K562 (cell line): ENCODE data around the gene USP49. TPM values are rescaled to one million over a fixed set of nuclear protein-coding genes. Genes with fewer than 3 reads are reported as not detected.

ENCODE experiments used
- DNMT1 ChIP-seq: fragments of 450-650 bp; IDR thresholded peaks from 2 replicates; pipeline ENCODE4 v1.6.1; 2016; ENCODE audit warnings: antibody characterized with exemption, mild to moderate bottlenecking
- FOXA1 ChIP-seq: fragments of 450-650 bp; IDR thresholded peaks from 2 replicates; pipeline ENCODE4 v1.6.1; 2016; ENCODE audit warnings: mild to moderate bottlenecking, borderline replicate concordance
- HSF4 ChIP-seq: fragments of 250-450 bp; sonication (Bioruptor Pico); IDR thresholded peaks from 2 replicates; pipeline ENCODE4 v2.1.2; 2022; ENCODE audit warnings: mild to moderate bottlenecking, moderate library complexity, borderline replicate concordance
- L3MBTL2 ChIP-seq: fragments of 450-650 bp; IDR thresholded peaks from 2 replicates; pipeline ENCODE4 v1.6.1; 2016; ENCODE audit warnings: mild to moderate bottlenecking, moderate library complexity
- NCOA6 ChIP-seq: fragments of 450-650 bp; IDR thresholded peaks from 2 replicates; pipeline ENCODE4 v1.6.1; 2017; ENCODE audit warnings: mild to moderate bottlenecking
- PML ChIP-seq: IDR thresholded peaks from 2 replicates; pipeline ENCODE4 v1.6.1; 2012; ENCODE audit warnings: low read length, inconsistent platforms
- RBM17 ChIP-seq: fragments of 200-400 bp; formaldehyde crosslinking; IDR thresholded peaks from 2 replicates; pipeline ENCODE4 v1.6.1; 2017; ENCODE audit warnings: low read depth, mild to moderate bottlenecking, low read length, borderline replicate concordance
- SPI1 ChIP-seq: IDR thresholded peaks from 2 replicates; pipeline ENCODE4 v1.6.1; 2011; ENCODE audit warnings: low read depth, low read length, control low read depth, borderline replicate concordance
- TEAD2 ChIP-seq: fragments of 450-650 bp; IDR thresholded peaks from 2 replicates; pipeline ENCODE4 v1.6.1; 2016; ENCODE audit warnings: missing genetic modification characterization, control low read depth, missing compliant biosample characterization
- TRIM28 ChIP-seq: fragments of 450-650 bp; IDR thresholded peaks from 2 replicates; pipeline ENCODE4 v1.6.1; 2017
- XRCC3 ChIP-seq: fragments of 450-650 bp; IDR thresholded peaks from 2 replicates; pipeline ENCODE4 v1.6.1; 2017; ENCODE audit warnings: mild to moderate bottlenecking, moderate library complexity
- ZBTB17 ChIP-seq: fragments of 450-650 bp; formaldehyde crosslinking; IDR thresholded peaks from 2 replicates; pipeline ENCODE4 v1.4.0; 2020; ENCODE audit warnings: mild to moderate bottlenecking
- ZBTB8A ChIP-seq: fragments of 450-650 bp; IDR thresholded peaks from 2 replicates; pipeline ENCODE4 v1.6.1; 2018; ENCODE audit warnings: mild to moderate bottlenecking, moderate library complexity; ENCODE audit not compliant: partially characterized antibody
- polyA plus RNA-seq, 8 experiments: library from polyadenylated mRNA; depleted of rRNA in 4 of 8; stranded (reverse) in 5 of 8; unstranded in 3 of 8; fragments of >200 nt; fragmentation: Nextera tagmentation in 2 of 8; fragmentation: Illumina TruSeq in 1 of 8; extraction: Ambion mirVana in 2 of 8; extraction: Trizol in 1 of 8; gene quantifications; 2 replicates each; pipeline versions ENCODE4 v1.2.1 to v1.2.3, GENCODE V29; 2011 to 2014; ENCODE audit warnings: inconsistent platforms in 1 of 8, missing spikeins in 1 of 8
- total RNA-seq, 7 experiments: library from RNA; depleted of rRNA in 6 of 7; stranded (reverse); fragments of >200 nt in 6 of 7; fragmentation: Illumina TruSeq in 2 of 7; extraction: Trizol in 2 of 7; gene quantifications; 2 replicates each; pipeline versions ENCODE4 v1.2.1 to v1.2.3, GENCODE V29; 2011 to 2021; ENCODE audit warnings: low replicate concordance in 1 of 7
- TF ChIP-seq, protein P1 (sequence below): fragments of 200-400 bp; formaldehyde crosslinking; IDR thresholded peaks from 2 replicates; pipeline ENCODE4 v1.6.1; 2017; ENCODE audit warnings: mild to moderate bottlenecking, low read depth, low read length, moderate library complexity
- TF ChIP-seq, protein P2 (sequence below), 3 experiments: fragments of 200-800 bp in 1 of 3; fragments of 250-450 bp in 1 of 3; fragments of 450-650 bp in 1 of 3; sonication (Bioruptor Pico) in 1 of 3; sonication (Bioruptor generic) in 1 of 3; formaldehyde crosslinking in 1 of 3; IDR thresholded peaks; 2 replicates each; pipeline versions ENCODE4 v1.6.1 to v1.8.0; 2016 to 2022; ENCODE audit warnings: mild to moderate bottlenecking in 2 of 3, missing genetic modification characterization in 2 of 3, missing compliant biosample characterization in 1 of 3, moderate library complexity in 1 of 3
- TF ChIP-seq, protein P3 (sequence below), 2 experiments: fragments of 250-450 bp in 1 of 2; fragments of 450-650 bp in 1 of 2; sonication (Bioruptor Pico) in 1 of 2; IDR thresholded peaks; 2 replicates each; pipeline versions ENCODE4 v1.6.1 to v1.8.0; 2016 to 2021; ENCODE audit warnings: mild to moderate bottlenecking in 2 of 2, moderate library complexity in 2 of 2, missing compliant biosample characterization in 1 of 2, missing genetic modification characterization in 1 of 2
- TF ChIP-seq, protein P4 (sequence below): sonication (generic); formaldehyde crosslinking; IDR thresholded peaks from 2 replicates; pipeline ENCODE4 v1.8.0; 2022; ENCODE audit warnings: mild to moderate bottlenecking, missing genetic modification reagents
- TF ChIP-seq, protein P5 (sequence below): sonication (generic); formaldehyde crosslinking; IDR thresholded peaks from 2 replicates; pipeline ENCODE4 v1.8.0; 2023; ENCODE audit warnings: mild to moderate bottlenecking, missing genetic modification reagents

Gene USP49
- total and polyA plus RNA-seq, 9 of the 15 experiments (the other 6 are each of a cell fraction or from before 2014, with no cell fraction given): 1.0 to 9.9 (median 6.5) TPM

DNA sequence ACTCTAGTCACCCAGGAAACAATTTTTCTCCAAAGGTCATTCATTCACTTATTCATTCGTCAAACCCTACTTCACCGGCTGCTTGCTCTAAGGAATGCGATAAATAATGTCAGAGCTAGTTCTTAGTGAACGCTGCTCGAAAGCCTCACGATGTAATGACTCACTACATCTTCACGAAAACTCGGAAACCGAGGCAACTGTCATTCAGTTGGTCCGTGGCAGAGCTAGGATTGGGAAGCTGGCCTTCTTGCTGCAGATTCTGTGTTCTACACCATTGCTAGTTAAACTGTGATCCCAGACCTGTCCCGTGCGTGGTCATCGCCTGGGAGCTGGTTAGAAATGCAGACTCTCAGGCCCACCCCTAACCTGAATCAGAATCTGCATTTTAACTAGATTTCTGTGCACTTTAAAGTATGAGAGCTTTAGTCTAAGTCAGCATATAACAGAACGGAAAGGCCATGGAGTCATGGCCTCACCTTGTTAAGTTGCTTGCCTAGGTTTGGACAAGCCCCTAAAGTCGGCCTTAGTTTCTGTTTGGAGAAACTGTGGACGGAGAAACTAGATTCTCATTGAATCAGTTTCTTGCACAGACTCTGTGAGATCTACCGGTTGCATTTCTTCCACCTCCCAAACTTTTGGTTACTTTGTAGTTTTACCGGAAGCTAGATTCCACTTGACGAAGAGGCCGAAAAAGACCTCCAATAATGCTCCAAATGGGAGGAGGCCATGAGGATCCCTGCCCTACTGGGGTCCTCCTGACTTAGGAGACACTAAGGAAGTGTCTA is 47.1 kb upstream of the USP49 start (continued):
- TF ChIP-seq, protein P1, sequence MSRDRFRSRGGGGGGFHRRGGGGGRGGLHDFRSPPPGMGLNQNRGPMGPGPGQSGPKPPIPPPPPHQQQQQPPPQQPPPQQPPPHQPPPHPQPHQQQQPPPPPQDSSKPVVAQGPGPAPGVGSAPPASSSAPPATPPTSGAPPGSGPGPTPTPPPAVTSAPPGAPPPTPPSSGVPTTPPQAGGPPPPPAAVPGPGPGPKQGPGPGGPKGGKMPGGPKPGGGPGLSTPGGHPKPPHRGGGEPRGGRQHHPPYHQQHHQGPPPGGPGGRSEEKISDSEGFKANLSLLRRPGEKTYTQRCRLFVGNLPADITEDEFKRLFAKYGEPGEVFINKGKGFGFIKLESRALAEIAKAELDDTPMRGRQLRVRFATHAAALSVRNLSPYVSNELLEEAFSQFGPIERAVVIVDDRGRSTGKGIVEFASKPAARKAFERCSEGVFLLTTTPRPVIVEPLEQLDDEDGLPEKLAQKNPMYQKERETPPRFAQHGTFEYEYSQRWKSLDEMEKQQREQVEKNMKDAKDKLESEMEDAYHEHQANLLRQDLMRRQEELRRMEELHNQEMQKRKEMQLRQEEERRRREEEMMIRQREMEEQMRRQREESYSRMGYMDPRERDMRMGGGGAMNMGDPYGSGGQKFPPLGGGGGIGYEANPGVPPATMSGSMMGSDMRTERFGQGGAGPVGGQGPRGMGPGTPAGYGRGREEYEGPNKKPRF: no peak
- no peak for TF ChIP-seq TRIM28
- TF ChIP-seq, protein P2, sequence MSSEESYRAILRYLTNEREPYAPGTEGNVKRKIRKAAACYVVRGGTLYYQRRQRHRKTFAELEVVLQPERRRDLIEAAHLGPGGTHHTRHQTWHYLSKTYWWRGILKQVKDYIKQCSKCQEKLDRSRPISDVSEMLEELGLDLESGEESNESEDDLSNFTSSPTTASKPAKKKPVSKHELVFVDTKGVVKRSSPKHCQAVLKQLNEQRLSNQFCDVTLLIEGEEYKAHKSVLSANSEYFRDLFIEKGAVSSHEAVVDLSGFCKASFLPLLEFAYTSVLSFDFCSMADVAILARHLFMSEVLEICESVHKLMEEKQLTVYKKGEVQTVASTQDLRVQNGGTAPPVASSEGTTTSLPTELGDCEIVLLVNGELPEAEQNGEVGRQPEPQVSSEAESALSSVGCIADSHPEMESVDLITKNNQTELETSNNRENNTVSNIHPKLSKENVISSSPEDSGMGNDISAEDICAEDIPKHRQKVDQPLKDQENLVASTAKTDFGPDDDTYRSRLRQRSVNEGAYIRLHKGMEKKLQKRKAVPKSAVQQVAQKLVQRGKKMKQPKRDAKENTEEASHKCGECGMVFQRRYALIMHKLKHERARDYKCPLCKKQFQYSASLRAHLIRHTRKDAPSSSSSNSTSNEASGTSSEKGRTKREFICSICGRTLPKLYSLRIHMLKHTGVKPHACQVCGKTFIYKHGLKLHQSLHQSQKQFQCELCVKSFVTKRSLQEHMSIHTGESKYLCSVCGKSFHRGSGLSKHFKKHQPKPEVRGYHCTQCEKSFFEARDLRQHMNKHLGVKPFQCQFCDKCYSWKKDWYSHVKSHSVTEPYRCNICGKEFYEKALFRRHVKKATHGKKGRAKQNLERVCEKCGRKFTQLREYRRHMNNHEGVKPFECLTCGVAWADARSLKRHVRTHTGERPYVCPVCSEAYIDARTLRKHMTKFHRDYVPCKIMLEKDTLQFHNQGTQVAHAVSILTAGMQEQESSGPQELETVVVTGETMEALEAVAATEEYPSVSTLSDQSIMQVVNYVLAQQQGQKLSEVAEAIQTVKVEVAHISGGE (CRISPR knock-in tag; IDR thresholded peaks at IDR 0.05): no peak
- TF ChIP-seq ZBTB8A: no peak
- TF ChIP-seq L3MBTL2: no peak
- peak; percentile 25 for TF ChIP-seq ZBTB17 (CRISPR knock-in tag)
- TF ChIP-seq, protein P3, sequence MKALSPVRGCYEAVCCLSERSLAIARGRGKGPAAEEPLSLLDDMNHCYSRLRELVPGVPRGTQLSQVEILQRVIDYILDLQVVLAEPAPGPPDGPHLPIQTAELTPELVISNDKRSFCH (CRISPR knock-in tag; IDR thresholded peaks at IDR 0.05): no peak
- TF ChIP-seq, protein P3 (tag; IDR thresholded peaks at IDR 0.05): peak; percentile 58; the same call in 1 of the 2 replicates
- TF ChIP-seq TEAD2 (tag): no peak
- no peak for TF ChIP-seq SPI1
- TF ChIP-seq, protein P4, sequence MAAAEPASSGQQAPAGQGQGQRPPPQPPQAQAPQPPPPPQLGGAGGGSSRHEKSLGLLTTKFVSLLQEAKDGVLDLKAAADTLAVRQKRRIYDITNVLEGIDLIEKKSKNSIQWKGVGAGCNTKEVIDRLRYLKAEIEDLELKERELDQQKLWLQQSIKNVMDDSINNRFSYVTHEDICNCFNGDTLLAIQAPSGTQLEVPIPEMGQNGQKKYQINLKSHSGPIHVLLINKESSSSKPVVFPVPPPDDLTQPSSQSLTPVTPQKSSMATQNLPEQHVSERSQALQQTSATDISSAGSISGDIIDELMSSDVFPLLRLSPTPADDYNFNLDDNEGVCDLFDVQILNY (CRISPR knock-in tag): no peak
- TF ChIP-seq RBM17: no peak
- no peak for TF ChIP-seq HSF4
- no peak for TF ChIP-seq DNMT1
- TF ChIP-seq NCOA6: no peak
- TF ChIP-seq, protein P5, sequence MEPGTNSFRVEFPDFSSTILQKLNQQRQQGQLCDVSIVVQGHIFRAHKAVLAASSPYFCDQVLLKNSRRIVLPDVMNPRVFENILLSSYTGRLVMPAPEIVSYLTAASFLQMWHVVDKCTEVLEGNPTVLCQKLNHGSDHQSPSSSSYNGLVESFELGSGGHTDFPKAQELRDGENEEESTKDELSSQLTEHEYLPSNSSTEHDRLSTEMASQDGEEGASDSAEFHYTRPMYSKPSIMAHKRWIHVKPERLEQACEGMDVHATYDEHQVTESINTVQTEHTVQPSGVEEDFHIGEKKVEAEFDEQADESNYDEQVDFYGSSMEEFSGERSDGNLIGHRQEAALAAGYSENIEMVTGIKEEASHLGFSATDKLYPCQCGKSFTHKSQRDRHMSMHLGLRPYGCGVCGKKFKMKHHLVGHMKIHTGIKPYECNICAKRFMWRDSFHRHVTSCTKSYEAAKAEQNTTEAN (CRISPR knock-in tag): no peak
- no peak for TF ChIP-seq FOXA1
- TF ChIP-seq XRCC3: no peak
- no peak; the same call in 1 of the 2 replicates for TF ChIP-seq PML
